Ammon's horn (tissue), 1 donor: Measurements from ENCODE around the gene ZNF532.

Source experiments
- DNase-seq: peaks from one replicate; pipeline ENCODE4 v3.0.0-alpha.2; 2016; ENCODE audit warnings: low spot score

Gene ZNF532

GRCh38 chr18:58867281-58867961 is 2.7 kb downstream of the ZNF532 start:
- DNase-seq: no peak

- DNase-seq: no peak
Measured at GRCh38 chr18:58868440-58868839, 3.8 kb downstream of the ZNF532 start.

DNA sequence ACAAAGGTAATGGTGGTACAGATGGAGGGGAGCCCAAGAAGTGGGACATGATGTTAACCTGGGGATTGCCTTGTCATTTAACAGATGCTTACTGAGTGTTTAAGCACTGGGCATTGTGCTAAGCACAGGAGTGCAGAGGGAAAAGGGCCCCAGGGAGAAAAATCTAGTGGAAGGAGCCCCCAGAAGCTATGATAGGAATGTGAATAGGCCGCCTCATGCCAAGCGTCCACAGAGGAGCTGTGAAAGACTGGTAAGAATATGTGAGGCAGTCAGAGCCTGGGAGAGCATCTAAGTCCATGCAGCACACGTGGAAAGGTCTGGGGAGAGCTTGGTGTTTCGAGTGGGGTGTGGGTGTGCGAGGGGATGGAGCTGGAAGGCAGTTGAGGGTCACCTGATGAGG is 5.5 kb downstream of the ZNF532 start:
- no peak for DNase-seq

- no peak for DNase-seq
Measured at GRCh38 chr18:58870621-58871020, 5.9 kb downstream of the ZNF532 start.

DNA sequence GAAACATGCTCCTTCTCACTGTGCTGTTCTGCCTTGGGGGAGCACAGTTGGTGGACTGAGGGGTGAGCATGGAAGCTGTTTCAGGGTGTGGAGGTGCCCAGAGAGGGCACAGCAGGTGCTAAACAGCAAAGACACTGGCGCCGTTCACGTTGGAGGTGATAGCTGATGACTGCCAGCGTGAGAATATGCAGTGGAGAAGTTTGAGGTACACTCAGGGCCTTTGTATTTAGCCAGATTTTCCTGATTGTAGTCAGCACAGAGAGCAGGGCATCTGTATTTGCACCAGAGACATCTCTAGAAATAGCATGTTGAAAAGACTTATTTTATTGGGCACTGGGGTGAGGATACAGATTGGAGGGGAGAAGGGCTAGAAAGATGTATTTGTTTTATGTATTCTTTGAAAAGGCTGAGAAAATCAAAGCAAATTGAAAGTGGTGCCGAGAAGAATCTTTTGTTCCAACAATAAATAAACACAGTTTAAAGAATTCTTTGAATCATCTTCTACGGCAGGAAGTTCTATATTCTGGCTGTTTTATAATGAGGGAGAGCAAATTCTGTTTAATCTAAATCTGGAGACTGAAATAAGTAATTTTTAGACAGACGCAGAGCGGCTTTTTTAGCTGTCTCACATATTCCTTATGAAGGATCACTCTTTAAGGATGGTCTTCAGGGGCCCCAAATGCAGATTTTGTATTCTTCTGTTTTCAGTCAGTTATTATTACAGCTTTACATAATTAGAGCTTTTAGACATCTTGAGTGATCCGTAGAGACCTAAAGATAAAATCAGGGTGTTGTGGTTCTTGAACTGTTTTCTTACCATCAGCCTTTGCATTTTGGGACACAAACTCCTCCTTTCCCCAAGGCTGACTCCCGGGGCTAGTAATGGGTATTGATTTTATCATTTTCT is 7.1 kb downstream of the ZNF532 start:
- no peak for DNase-seq

GRCh38 chr18:58878640-58879039 is 14.0 kb downstream of the ZNF532 start:
- no peak for DNase-seq

- DNase-seq: no peak
Measured at GRCh38 chr18:58881477-58881876, 16.8 kb downstream of the ZNF532 start.

DNA sequence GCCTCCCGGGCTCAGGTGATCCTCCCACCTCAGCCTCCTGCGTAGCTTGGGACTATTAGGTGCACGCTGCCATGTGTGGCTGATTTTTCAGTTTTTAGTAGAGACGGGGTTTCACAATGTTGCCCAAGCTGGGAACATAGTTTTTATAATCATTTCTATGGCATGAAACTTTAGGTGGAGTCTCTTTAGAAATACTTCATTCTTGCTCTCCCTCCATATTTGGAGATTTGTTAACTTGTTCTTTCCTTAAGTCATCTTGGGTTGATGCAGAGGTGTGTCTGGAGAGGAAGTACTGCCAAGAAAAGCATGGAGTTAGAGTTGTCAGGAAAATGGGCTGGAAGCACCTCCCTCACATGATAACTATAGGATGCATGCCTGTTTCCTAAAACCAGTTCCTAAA is 17.4 kb downstream of the ZNF532 start:
- no peak for DNase-seq

DNA sequence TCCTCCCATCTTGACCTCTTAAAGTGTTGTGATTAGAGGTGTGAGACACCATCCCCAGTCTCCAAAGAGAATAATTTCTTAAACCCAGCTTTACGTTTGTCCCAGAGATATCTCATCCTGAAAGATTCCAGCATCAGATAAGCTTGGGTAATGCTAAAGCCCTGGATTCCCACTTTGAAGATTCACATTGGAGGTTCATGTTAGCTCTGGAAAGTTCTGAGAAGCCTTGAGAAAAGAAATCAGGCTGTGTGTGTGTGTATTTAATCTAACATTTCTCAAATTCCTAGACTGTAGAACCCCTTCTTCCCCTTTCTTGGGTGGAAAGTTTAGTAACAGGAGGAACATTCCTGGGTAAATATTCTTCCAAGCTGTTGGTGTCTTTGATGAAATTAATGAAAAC is 18.0 kb downstream of the ZNF532 start:
- no peak for DNase-seq

DNA sequence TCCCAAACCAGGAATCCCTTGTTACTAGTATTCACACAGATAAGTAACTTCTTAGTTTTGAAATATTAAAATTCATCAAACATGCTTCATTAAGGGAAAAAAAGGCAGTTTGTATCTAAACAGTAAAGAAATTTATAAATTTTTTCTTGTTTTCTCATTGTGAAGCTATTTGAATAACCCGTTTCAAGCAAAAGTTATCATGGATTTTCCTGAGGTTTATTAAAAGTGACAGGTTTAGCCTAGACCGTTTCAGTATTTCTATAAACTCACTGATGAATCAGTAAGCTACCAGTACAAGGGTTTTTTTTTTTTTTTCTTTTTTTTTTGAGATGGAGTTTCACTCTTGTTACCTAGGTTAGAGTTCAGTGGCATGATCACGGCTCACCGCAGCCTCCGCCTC is 20.0 kb downstream of the ZNF532 start:
- DNase-seq: no peak

GRCh38 chr18:58886431-58886830 is 21.8 kb downstream of the ZNF532 start:
- no peak for DNase-seq

DNA sequence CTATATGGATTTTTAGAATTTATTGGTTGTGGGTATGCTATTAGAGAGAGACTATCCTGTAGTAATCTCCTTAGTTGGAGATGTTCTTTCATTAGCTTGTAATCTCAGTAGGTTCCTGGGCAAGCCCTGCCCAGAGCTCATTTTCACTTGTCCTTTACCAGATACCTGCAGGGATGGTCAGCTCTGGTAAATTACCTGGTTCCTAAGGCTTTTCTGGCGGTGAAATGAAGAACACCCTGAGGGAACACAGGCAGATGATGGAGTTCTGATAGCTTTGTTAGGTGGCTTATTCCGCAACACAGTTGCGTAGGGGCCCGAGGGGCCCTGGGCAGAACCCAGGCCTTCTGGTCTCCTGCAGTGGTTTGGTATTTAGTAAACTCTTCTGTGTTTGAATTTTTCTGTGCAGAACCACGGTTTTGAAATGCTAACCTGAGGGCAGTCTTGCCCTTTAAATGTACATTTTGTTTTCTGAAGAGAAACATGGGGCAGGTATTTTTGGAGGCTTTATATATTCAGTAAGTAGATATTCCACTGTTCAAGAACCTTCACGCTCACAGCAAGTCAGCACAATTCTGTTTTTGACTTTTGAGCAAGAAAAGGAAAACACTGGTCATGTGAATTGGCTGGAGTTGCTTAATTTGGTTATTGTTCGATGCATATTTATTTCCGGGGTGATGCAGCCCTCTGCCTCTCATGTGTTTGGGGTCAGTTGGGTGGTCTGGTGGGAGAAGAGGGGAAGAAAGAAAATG is 22.4 kb downstream of the ZNF532 start:
- no peak for DNase-seq

- peak; percentile 78 for DNase-seq
Measured at GRCh38 chr18:58887613-58887963, 22.9 kb downstream of the ZNF532 start.

- DNase-seq: no peak
Measured at GRCh38 chr18:58891776-58892175, 27.1 kb downstream of the ZNF532 start.

GRCh38 chr18:58892488-58892887 is 27.8 kb downstream of the ZNF532 start:
- peak; percentile 35 for DNase-seq

GRCh38 chr18:58893388-58894099 is 28.9 kb downstream of the ZNF532 start:
- DNase-seq: no peak

DNA sequence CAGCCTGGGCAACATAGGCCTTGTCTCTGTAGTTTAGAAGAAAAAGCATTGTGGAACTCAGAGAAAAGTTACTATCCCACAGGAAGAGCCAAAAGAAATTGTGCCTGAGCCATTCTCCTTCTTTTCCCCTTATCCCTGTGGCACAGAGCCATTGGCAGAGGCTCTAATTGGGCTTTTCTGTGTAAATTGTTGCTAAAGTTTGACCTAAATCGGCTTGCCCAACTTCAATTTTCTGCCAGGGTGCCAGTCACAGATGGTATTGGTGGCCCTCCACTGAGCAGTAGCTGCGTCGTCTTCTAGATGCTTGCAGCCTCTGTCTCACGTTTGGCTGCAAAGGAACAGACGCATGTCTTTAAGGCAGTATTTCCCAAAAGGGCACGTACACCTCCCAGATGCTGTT is 30.3 kb downstream of the ZNF532 start:
- peak; percentile 64 for DNase-seq

DNA sequence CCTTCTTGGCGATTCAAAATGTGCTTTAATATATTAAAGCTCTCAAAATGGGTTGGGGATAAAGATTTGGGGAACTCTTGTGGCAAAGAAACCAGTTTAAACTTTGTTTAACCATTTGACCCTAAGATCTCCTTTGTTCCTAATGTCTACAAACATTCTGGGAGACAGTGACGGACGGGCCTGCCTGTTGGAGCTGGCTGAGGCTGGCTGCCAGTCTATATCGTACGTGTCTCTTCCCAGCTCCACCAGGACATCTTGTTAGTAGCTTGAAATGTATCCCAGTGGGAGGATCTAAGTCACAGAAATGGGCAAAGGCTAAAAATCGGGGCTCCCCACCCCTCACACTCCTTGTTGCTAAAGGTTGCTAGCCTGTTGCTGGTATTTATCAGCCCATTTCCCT is 30.7 kb downstream of the ZNF532 start:
- no peak for DNase-seq

DNA sequence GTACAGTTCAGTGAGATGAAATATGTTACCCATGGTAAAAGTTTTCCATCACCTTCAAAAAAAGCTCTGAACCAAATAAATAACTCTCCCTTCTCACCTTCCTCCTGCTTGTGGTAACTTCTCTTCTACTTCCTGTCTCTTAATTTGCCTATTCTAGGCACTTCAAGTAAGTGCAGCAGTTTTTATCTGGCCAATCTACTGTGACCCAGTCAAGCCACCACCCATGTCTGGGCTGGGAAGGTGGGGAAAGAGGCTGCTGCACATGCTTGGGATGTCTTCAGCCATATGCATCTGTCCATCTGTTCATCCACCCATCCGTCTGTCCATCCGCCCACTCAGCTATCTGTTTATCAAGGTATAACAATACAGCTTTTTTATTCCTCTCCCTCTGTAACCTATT is 31.6 kb downstream of the ZNF532 start:
- DNase-seq: no peak

DNA sequence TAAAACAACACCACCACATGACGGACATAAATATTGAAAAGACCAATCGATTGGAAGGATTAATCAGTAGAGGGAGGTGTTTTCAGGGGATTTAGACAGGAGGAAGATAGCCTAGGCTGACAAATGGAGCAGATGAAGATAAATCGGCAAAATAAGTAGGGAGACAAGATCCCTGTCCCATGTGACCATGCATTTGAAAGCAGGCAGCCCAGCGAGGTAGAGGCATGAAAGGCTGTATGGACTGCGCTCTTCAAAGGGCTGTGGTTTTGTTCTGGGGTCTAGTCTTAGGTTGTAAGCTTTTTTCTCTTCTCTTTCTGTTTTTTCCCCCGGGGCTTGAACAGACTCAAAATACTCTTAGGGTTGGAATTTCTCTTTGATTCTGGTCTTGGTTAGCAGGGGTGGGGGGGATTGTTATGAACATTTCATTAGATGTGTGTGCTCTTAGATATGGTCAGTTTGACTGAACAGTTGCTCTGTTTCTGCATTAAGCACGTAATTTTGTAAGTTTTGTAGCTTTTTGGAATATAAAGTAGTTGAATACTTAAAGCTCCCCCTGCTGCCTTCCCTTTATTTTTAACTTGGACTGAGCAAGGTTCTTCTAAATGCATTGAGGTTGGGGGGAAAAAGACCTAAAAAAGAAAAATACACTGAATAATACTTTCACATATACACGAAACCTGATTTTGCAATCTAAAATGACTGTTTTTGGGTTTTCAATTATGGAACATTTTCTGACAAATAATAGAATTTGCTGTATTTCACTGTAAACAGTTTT is 32.2 kb downstream of the ZNF532 start:
- no peak for DNase-seq

- no peak for DNase-seq
Measured at GRCh38 chr18:58898010-58898799, 33.5 kb downstream of the ZNF532 start.
